Esophagus muscularis mucosa (tissue), 4 donors: Measurements from ENCODE around the gene ITGBL1. TPM values are rescaled to one million over a fixed set of nuclear protein-coding genes. Genes with fewer than 3 reads are reported as not detected.
A peak's percentile ranks its signal among the peaks of the same experiment; 100 is the strongest.

Source experiments
- DNase-seq: peaks from one replicate; pipeline ENCODE4 v3.0.0-alpha.2; 2017; ENCODE audit errors: extremely low spot score
- H3K27ac ChIP-seq, 4 donors: fragments of 200-600 bp; sonication (generic); replicated peaks in 1 of 4; 1 replicate in 3 of 4; 2 replicates in 1 of 4; pipeline ENCODE4 v1.5.1; 2016 to 2019; ENCODE audit warnings: mild to moderate bottlenecking in 1 of 4
- H3K27me3 ChIP-seq, 4 donors: fragments of 200-600 bp; sonication (generic); one replicate each; pipeline versions ENCODE4 v1.5.1 to v1.6.0; 2016 to 2019
- H3K36me3 ChIP-seq, 4 donors: fragments of 200-600 bp; sonication (generic); one replicate each; pipeline ENCODE4 v1.5.1; 2016 to 2019
- H3K4me1 ChIP-seq, 4 donors: fragments of 200-600 bp; sonication (generic); one replicate each; pipeline ENCODE4 v1.5.1; 2016 to 2019
- H3K4me3 ChIP-seq, 4 donors: fragments of 200-600 bp; sonication (generic); 1 replicate in 2 of 4; 2 replicates in 2 of 4; pipeline ENCODE4 v1.5.1; 2016 to 2019; ENCODE audit warnings: mild to moderate bottlenecking in 4 of 4, moderate library complexity in 1 of 4
- H3K9me3 ChIP-seq, 4 donors: fragments of 200-600 bp; sonication (generic); 1 replicate in 3 of 4; 2 replicates in 1 of 4; pipeline ENCODE4 v1.5.1; 2016 to 2019
- EP300 ChIP-seq: sonication (generic); formaldehyde crosslinking; IDR thresholded peaks from one replicate; pipeline ENCODE4 v1.6.1; 2017; ENCODE audit warnings: antibody characterized with exemption
- POLR2A ChIP-seq: fragments of 450-650 bp; IDR thresholded peaks from one replicate; pipeline ENCODE4 v1.6.1; 2017; ENCODE audit warnings: antibody characterized with exemption, moderate library complexity, mild to moderate bottlenecking, low read depth
- POLR2AphosphoS5 ChIP-seq, 2 donors: sonication (generic); formaldehyde crosslinking; IDR thresholded peaks; one replicate each; pipeline ENCODE4 v1.6.1; 2017; ENCODE audit warnings: antibody characterized with exemption in 2 of 2
- WGBS: methylation state at CpG from one replicate; pipeline ENCODE4 v1.1.5; 2018; 5-methylcytosine and 5-hydroxymethylcytosine counted together
- intact Hi-C: fragments of 100-400 bp; cut with DNase I; formaldehyde crosslinking; loops from one replicate; pipeline ENCODE4 v1.15.1; 2023
- total RNA-seq, 4 donors: library from RNA; depleted of rRNA; stranded (reverse); fragments of >200 nt; gene quantifications; one replicate each; pipeline versions ENCODE4 v1.1.0 to v1.2.1, GENCODE V29; 2016
- TF ChIP-seq, protein P1 (sequence below), 3 experiments: fragments of 200-600 bp in 2 of 3; fragments of 450-650 bp in 1 of 3; sonication (generic) in 2 of 3; IDR thresholded peaks; one replicate each; pipeline ENCODE4 v1.5.1; 2017 to 2019; ENCODE audit warnings: antibody characterized with exemption in 3 of 3, mild to moderate bottlenecking in 2 of 3, moderate library complexity in 1 of 3

ITGBL1 gene
- total RNA-seq, 4 donors from 2014 or later = 8.3 to 20.0 (median 13.8) TPM

DNA sequence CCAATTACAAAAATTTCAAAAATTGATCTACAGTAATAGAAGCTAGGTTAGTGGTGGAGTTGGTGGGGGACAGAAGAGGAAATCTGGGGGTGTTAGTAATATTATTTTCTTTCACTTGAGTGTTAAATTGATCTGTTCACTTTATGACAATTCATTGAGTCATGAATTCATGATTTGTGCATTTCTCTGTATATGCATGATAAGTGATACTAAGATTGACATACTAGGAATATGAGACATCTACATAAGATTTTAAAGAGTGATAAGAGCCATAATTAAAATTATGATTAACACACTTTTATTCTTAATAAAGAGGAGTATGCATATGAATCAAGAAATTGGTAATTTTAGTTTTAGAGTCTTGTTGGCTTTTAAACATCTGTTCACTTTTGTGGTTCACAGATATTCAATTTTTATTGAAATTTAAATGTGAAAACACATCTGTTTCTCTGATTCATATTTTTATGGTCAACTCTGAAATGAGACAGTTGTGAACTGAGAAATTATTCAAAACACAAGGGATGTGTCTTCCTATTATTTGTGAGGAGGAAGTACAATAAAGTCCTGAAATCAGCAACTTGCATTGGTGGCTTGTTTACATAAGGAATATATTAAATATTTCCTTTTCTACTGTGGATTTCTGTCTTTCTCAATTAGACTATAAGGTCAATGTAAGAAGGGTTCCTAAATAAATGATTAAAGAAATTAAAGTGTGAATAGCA lies 196.5 kb downstream of the ITGBL1 start:
- H3K9me3 ChIP-seq = no peaks in the 10 kb centered on the region
- intact Hi-C loops = no loop called here
- no peak for DNase-seq
- no peaks in the 10 kb centered on the region for H3K27me3 ChIP-seq
- TF ChIP-seq POLR2AphosphoS5 (IDR thresholded peaks at IDR 0.05) = no peak
- TF ChIP-seq EP300 = no peak
- TF ChIP-seq, protein P1, sequence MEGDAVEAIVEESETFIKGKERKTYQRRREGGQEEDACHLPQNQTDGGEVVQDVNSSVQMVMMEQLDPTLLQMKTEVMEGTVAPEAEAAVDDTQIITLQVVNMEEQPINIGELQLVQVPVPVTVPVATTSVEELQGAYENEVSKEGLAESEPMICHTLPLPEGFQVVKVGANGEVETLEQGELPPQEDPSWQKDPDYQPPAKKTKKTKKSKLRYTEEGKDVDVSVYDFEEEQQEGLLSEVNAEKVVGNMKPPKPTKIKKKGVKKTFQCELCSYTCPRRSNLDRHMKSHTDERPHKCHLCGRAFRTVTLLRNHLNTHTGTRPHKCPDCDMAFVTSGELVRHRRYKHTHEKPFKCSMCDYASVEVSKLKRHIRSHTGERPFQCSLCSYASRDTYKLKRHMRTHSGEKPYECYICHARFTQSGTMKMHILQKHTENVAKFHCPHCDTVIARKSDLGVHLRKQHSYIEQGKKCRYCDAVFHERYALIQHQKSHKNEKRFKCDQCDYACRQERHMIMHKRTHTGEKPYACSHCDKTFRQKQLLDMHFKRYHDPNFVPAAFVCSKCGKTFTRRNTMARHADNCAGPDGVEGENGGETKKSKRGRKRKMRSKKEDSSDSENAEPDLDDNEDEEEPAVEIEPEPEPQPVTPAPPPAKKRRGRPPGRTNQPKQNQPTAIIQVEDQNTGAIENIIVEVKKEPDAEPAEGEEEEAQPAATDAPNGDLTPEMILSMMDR (IDR thresholded peaks at IDR 0.05) = no peak
- no peak for TF ChIP-seq POLR2A
- H3K27ac ChIP-seq = no peak overlapping the region
- no peak overlapping the region for H3K4me3 ChIP-seq
- no peaks in the 10 kb centered on the region for H3K4me1 ChIP-seq
- no peaks in the 10 kb centered on the region for H3K36me3 ChIP-seq

DNA sequence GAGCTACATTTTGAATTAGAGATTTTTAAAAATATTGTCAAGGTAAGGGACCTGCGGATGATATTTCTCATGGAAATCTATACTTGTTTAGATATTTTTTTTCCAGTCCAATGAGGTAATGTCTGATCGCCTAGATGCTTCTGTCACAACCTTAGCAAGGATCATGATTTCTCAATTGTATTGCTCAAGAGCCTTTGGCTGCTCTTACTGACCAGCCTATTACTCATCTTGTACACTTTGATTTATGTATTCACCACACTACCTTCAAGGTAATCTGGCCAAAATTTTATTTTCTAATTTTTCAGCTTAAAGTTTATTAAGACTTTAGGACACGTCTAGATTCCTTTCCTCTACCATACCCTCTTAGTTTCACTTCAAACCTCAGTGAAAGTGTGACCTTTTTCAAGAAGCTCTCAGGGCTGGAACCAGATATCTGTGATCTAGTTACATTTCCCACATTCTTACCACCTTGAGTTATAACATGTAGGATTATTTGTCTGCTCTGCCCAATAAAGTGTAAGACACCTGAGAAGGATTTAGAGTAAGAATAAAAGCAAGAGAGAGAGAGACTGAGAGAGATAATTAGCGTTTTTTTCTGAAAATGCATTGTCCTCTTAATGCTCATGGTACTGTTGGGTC lies 197.1 kb downstream of the ITGBL1 start:
- no peaks in the 10 kb centered on the region for H3K27me3 ChIP-seq
- H3K4me3 ChIP-seq = no peak overlapping the region
- no peaks in the 10 kb centered on the region for H3K36me3 ChIP-seq
- H3K9me3 ChIP-seq = no peaks in the 10 kb centered on the region
- intact Hi-C loops = no loop called here
- no peak for TF ChIP-seq POLR2A
- peak in 1 of 2 donors; percentile 64 for TF ChIP-seq POLR2AphosphoS5 (IDR thresholded peaks at IDR 0.05)
- TF ChIP-seq, protein P1 (IDR thresholded peaks at IDR 0.05) = no peak
- H3K4me1 ChIP-seq = no peaks in the 10 kb centered on the region
- H3K27ac ChIP-seq = no peak overlapping the region
- DNase-seq = no peak
- 67% methylated on average over 4 of the region's 4 CpGs for WGBS

DNA sequence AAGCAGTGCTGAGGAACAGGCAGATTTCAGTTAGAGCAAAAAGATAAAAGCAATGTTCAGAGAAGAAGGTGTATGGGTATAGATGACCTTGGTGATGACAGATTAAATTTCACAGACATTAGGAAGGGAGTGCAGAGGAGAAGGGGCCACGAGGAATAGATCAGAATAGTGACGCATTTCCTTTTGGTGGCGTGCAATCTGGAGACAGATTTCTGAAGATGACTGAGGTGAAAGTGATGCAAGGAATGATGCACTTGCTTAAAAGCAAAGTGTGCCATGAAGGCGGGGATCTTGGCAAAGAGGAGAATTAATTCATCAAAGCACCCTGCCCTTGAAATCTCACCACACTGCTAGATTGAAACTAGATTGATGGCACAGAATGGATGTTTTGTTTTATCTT lies 202.4 kb downstream of the ITGBL1 start:
- 84% methylated on average over 4 of the region's 4 CpGs for WGBS

DNA sequence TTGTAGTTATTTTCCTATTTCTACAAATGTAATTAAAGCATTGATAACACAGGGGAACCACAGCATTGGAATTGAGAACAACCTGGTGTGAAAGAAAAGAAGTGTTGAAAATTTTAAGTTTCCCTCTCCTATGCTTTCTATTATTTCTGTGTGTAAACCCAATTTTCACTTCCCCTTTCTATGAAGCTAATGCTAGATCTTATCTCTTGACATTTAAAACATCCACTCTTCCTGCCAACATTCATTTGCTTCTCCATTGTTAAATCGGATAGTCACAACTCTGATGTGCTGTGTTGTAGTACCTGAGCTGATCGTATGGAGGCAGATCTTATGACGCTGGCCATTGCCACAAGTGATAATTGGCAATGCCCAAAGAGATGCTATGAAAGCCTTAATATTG lies 203.0 kb downstream of the ITGBL1 start:
- TF ChIP-seq EP300 = no peak
- no peak for TF ChIP-seq POLR2AphosphoS5 (IDR thresholded peaks at IDR 0.05)

More for the DNA sequence above, 202.4 kb downstream of the ITGBL1 start:
- no peak for DNase-seq
- Histone ChIP-seq H3K4me3 (no peak overlapping the region), H3K9me3 (no peaks in the 10 kb centered on the region), H3K27ac (no peak overlapping the region), H3K27me3 (no peaks in the 10 kb centered on the region), H3K4me1 (no peaks in the 10 kb centered on the region), H3K36me3 (no peaks in the 10 kb centered on the region)
- TF ChIP-seq, protein P1 (IDR thresholded peaks at IDR 0.05) = no peak
- TF ChIP-seq EP300 (no peak), POLR2AphosphoS5 (IDR thresholded peaks at IDR 0.05) (no peak), POLR2A (no peak)
- intact Hi-C loops = no loop called here

DNA sequence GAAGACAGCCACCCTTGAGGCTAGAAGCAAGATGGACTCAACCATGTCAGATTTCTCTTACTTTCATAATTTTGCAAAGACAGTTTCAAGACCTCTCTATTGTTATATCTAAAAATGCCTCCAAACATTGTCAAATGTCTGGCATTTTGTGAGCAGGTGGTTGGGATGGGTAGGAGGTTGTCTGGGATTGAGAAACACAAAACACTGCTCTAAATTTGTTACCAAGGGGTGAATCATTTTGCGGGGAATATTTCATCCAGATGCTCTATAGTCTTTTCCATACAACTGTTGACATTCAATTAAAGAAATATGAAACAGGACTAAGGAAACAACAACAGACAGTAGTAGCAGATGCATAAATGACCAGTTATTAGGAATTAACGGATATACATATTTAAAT lies 208.2 kb downstream of the ITGBL1 start:
- WGBS = 96% methylated on average over 2 of the region's 2 CpGs
- no peak for TF ChIP-seq EP300
- TF ChIP-seq POLR2A = no peak
- TF ChIP-seq POLR2AphosphoS5 (IDR thresholded peaks at IDR 0.05) = no peak
- TF ChIP-seq, protein P1 (IDR thresholded peaks at IDR 0.05) = no peak
- Histone ChIP-seq H3K9me3 (no peaks in the 10 kb centered on the region), H3K4me3 (no peak overlapping the region), H3K36me3 (no peaks in the 10 kb centered on the region), H3K27ac (no peak overlapping the region), H3K4me1 (no peaks in the 10 kb centered on the region), H3K27me3 (no peaks in the 10 kb centered on the region)
- DNase-seq = no peak
- intact Hi-C loops = no loop called here

More for the DNA sequence above, 203.0 kb downstream of the ITGBL1 start:
- DNase-seq = no peak
- Histone ChIP-seq H3K27ac (no peak overlapping the region), H3K27me3 (no peaks in the 10 kb centered on the region), H3K4me1 (no peaks in the 10 kb centered on the region), H3K9me3 (no peaks in the 10 kb centered on the region), H3K36me3 (no peaks in the 10 kb centered on the region), H3K4me3 (no peak overlapping the region)
- intact Hi-C loops = no loop called here
- 80% methylated on average over 3 of the region's 3 CpGs for WGBS
